IMR-90 (cell line): ENCODE data around the gene FOXB1. TPM values are rescaled to one million over a fixed set of nuclear protein-coding genes. Genes with fewer than 3 reads are reported as not detected.

ENCODE experiments used
- ATAC-seq: fragments of 200-7000 bp; cut with Tn5 transposase; 2 replicates; pipeline ENCODE4 v1.9.1; 2020; ENCODE audit warnings: low read depth, mild to moderate bottlenecking, moderate library complexity
- BruUV-seq: library from RNA; stranded (reverse); fragments of 400-500 nt; replicated peaks from 2 replicates; lab custom pipeline; 2021; lab: Mats Ljungman, UMichigan
- CTCF ChIA-PET: fragments of 300-600 bp; formaldehyde crosslinking; extraction: SDS; loops from one replicate; lab custom pipeline; 2021; ENCODE audit warnings: antibody characterized with exemption; lab: Yijun Ruan, JAX
- POLR2A ChIA-PET: fragments of 300-600 bp; sonication (Branson Sonifier 250); formaldehyde crosslinking; loops from one replicate; lab custom pipeline; 2022; ENCODE audit warnings: antibody characterized with exemption; ENCODE audit not compliant: unreplicated experiment; lab: Charles Lee
- DNase-seq: peaks from one replicate; pipeline ENCODE4 v3.0.0; 2013
- H2AFZ ChIP-seq: replicated peaks from 2 replicates; pipeline ENCODE3; 2013; ENCODE audit warnings: low read length, mild to moderate bottlenecking; ENCODE audit not compliant: poor library complexity
- H2AK5ac ChIP-seq: 2 replicates; pipeline ENCODE4 v1.6.1; 2013; ENCODE audit warnings: low read depth, low read length, inconsistent platforms
- H2AK9ac ChIP-seq: replicated peaks from 2 replicates; pipeline ENCODE3; 2013; ENCODE audit warnings: mild to moderate bottlenecking, low read depth, low read length, moderate library complexity; ENCODE audit not compliant: poor library complexity
- H2BK120ac ChIP-seq: 2 replicates; pipeline ENCODE4 v1.6.1; 2013; ENCODE audit warnings: low read depth, low read length, inconsistent platforms
- H2BK15ac ChIP-seq: 3 replicates; pipeline ENCODE4 v1.6.1; 2013; ENCODE audit warnings: low read depth, low read length, inconsistent platforms
- H2BK20ac ChIP-seq: 2 replicates; pipeline ENCODE4 v1.6.1; 2013; ENCODE audit warnings: low read depth, mild to moderate bottlenecking, inconsistent platforms, low read length, moderate library complexity
- H2BK5ac ChIP-seq: 2 replicates; pipeline ENCODE4 v1.6.1; 2013; ENCODE audit warnings: mild to moderate bottlenecking, low read depth, low read length, inconsistent platforms; ENCODE audit not compliant: poor library complexity, severe bottlenecking
- H3K14ac ChIP-seq: replicated peaks from 2 replicates; pipeline ENCODE4 v1.6.1; 2013; ENCODE audit warnings: low read depth, low read length, inconsistent platforms
- H3K18ac ChIP-seq: 2 replicates; pipeline ENCODE4 v1.6.1; 2013; ENCODE audit warnings: low read depth, low read length, control low read depth
- H3K23ac ChIP-seq: 2 replicates; pipeline ENCODE4 v1.6.1; 2013; ENCODE audit warnings: low read depth, low read length, inconsistent platforms
- H3K27ac ChIP-seq: 2 replicates; pipeline ENCODE4 v1.5.1; 2013; ENCODE audit warnings: mild to moderate bottlenecking, control low read depth, low read length; ENCODE audit not compliant: insufficient read depth
- H3K27me3 ChIP-seq: 2 replicates; pipeline ENCODE4 v1.6.1; 2013; ENCODE audit warnings: low read length; ENCODE audit not compliant: control insufficient read depth, insufficient read depth
- H3K36me3 ChIP-seq: 2 replicates; pipeline ENCODE4 v1.6.1; 2013; ENCODE audit warnings: low read length, mixed read lengths; ENCODE audit not compliant: control insufficient read depth, insufficient read depth
- H3K4ac ChIP-seq: 2 replicates; pipeline ENCODE4 v1.6.1; 2013; ENCODE audit warnings: low read depth, low read length, inconsistent platforms
- H3K4me1 ChIP-seq: 2 replicates; pipeline ENCODE4 v1.6.1; 2013; ENCODE audit warnings: low read length, mixed read lengths; ENCODE audit not compliant: control insufficient read depth, insufficient read depth
- H3K4me2 ChIP-seq: 2 replicates; pipeline ENCODE4 v1.6.1; 2013; ENCODE audit warnings: low read depth, mild to moderate bottlenecking, control low read depth, low read length, moderate library complexity
- H3K4me3 ChIP-seq: 2 replicates; pipeline ENCODE4 v1.5.1; 2013; ENCODE audit warnings: low read depth, mild to moderate bottlenecking, control low read depth, low read length, moderate library complexity; ENCODE audit not compliant: insufficient read depth
- H3K56ac ChIP-seq: 2 replicates; pipeline ENCODE4 v1.6.1; 2013; ENCODE audit warnings: low read length, inconsistent platforms; ENCODE audit not compliant: insufficient read depth; ENCODE audit errors: extremely low read depth
- H3K79me1 ChIP-seq, 2 experiments: 2 replicates each; pipeline ENCODE4 v1.6.1; 2013; ENCODE audit warnings: low read length in 2 of 2, inconsistent platforms in 1 of 2, low read depth in 1 of 2
- H3K9ac ChIP-seq: 2 replicates; pipeline ENCODE4 v1.6.1; 2013; ENCODE audit warnings: low read depth, low read length, control low read depth
- H3K9me1 ChIP-seq: 2 replicates; pipeline ENCODE4 v1.6.1; 2013; ENCODE audit warnings: low read length, inconsistent platforms; ENCODE audit not compliant: insufficient read depth
- H3K9me3 ChIP-seq: 2 replicates; pipeline ENCODE4 v1.6.1; 2013; ENCODE audit warnings: low read length; ENCODE audit not compliant: control insufficient read depth, insufficient read depth
- H4K20me1 ChIP-seq: 2 replicates; pipeline ENCODE4 v1.6.1; 2013; ENCODE audit warnings: low read length, inconsistent platforms; ENCODE audit not compliant: insufficient read depth
- H4K5ac ChIP-seq: 2 replicates; pipeline ENCODE4 v1.6.1; 2013; ENCODE audit warnings: mild to moderate bottlenecking, low read depth, low read length, control low read depth
- H4K8ac ChIP-seq, 2 experiments: 2 replicates each; pipeline ENCODE4 v1.6.1; 2013; ENCODE audit warnings: low read depth in 2 of 2, low read length in 2 of 2, control low read depth in 1 of 2, inconsistent platforms in 1 of 2
- H4K91ac ChIP-seq: 2 replicates; pipeline ENCODE4 v1.6.1; 2013; ENCODE audit warnings: low read depth, low read length, inconsistent platforms; ENCODE audit not compliant: insufficient read depth
- BHLHE40 ChIP-seq: fragments of 150-350 bp; IDR thresholded peaks from 2 replicates; pipeline ENCODE4 v1.6.1; 2016; ENCODE audit warnings: mild to moderate bottlenecking, low read depth, low read length
- CEBPB ChIP-seq: IDR thresholded peaks from 2 replicates; pipeline ENCODE4 v1.6.1; 2012; ENCODE audit warnings: low read depth, low read length, improper control_type of control experiment
- CHD1 ChIP-seq: IDR thresholded peaks from 2 replicates; pipeline ENCODE4 v1.6.1; 2012; ENCODE audit warnings: low read depth, low read length, improper control_type of control experiment
- FOS ChIP-seq: fragments of 150-350 bp; IDR thresholded peaks from 2 replicates; pipeline ENCODE4 v1.6.1; 2016; ENCODE audit warnings: low read depth, low read length
- MAFK ChIP-seq: IDR thresholded peaks from 2 replicates; pipeline ENCODE4 v1.6.1; 2012; ENCODE audit warnings: low read depth, low read length, improper control_type of control experiment
- MAZ ChIP-seq: IDR thresholded peaks from 2 replicates; pipeline ENCODE4 v1.6.1; 2012; ENCODE audit warnings: low read depth, mild to moderate bottlenecking, low read length, improper control_type of control experiment, moderate library complexity, borderline replicate concordance
- MXI1 ChIP-seq: IDR thresholded peaks from 2 replicates; pipeline ENCODE4 v1.6.1; 2012; ENCODE audit warnings: low read depth, mild to moderate bottlenecking, low read length, moderate library complexity, borderline replicate concordance
- NFE2L2 ChIP-seq: fragments of 150-350 bp; IDR thresholded peaks from 2 replicates; pipeline ENCODE4 v1.6.1; 2016; ENCODE audit warnings: low read depth, mild to moderate bottlenecking, low read length
- POLR2A ChIP-seq: IDR thresholded peaks from 2 replicates; pipeline ENCODE4 v1.6.1; 2012; ENCODE audit warnings: mild to moderate bottlenecking, low read depth, low read length
- RCOR1 ChIP-seq: IDR thresholded peaks from 2 replicates; pipeline ENCODE4 v1.6.1; 2012; ENCODE audit warnings: mild to moderate bottlenecking, low read length, improper control_type of control experiment; ENCODE audit not compliant: insufficient replicate concordance
- RFX5 ChIP-seq: IDR thresholded peaks from 2 replicates; pipeline ENCODE4 v1.8.0; 2012; ENCODE audit warnings: low read depth, mild to moderate bottlenecking, low read length, moderate library complexity
- SMC3 ChIP-seq: fragments of 150-350 bp; IDR thresholded peaks from 2 replicates; pipeline ENCODE4 v1.6.1; 2016; ENCODE audit warnings: low read depth, mild to moderate bottlenecking, antibody characterized with exemption, low read length, moderate library complexity
- WGBS, 2 experiments: methylation state at CpG; one replicate each; pipeline versions ENCODE4 v1.1.5 to v1.1.7; 2013; ENCODE audit warnings: missing lambda C conversion rate in 2 of 2; ENCODE audit not compliant: insufficient read length in 1 of 2; ENCODE audit errors: extremely low coverage in 2 of 2; 5-methylcytosine and 5-hydroxymethylcytosine counted together
- dilution Hi-C: fragments of 300-500 bp; cut with HindIII; formaldehyde crosslinking; loops from one replicate; pipeline ENCODE4 v1.14.3; 2018; ENCODE audit warnings: low sequenced_read_pairs; ENCODE audit not compliant: unreplicated experiment
- in situ Hi-C: fragments of 300-500 bp; cut with MboI; formaldehyde crosslinking; loops from 3 replicates; pipeline ENCODE4 v1.14.3; 2019; ENCODE audit warnings: low sequenced_read_pairs, inconsistent platforms, mixed read lengths
- intact Hi-C: fragments of 100-400 bp; cut with micrococcal nuclease; formaldehyde crosslinking; loops from 2 replicates; pipeline ENCODE4 v1.10.0; 2022
- polyA plus RNA-seq, 3 experiments: library from polyadenylated mRNA; depleted of rRNA; stranded (reverse); fragments of >200 nt; gene quantifications; 2 replicates each; pipeline ENCODE4 v1.2.3, GENCODE V29; 2012; ENCODE audit warnings: low replicate concordance in 1 of 3
- total RNA-seq: library from RNA; depleted of rRNA; stranded (reverse); fragments of >200 nt; gene quantifications from 2 replicates; pipeline ENCODE4 v1.2.3, GENCODE V29; 2012
- TF ChIP-seq, protein P1 (sequence below): conservative IDR thresholded peaks from 2 replicates; pipeline ENCODE4 v1.5.1; 2012; ENCODE audit warnings: mild to moderate bottlenecking, low read depth, low read length, improper control_type of control experiment
- TF ChIP-seq, protein P2 (sequence below): fragments of 150-350 bp; IDR thresholded peaks from 2 replicates; pipeline ENCODE4 v1.6.1; 2017; ENCODE audit warnings: mild to moderate bottlenecking, antibody characterized with exemption, low read length, low read depth
- TF ChIP-seq, protein P3 (sequence below): fragments of 150-350 bp; IDR thresholded peaks from 2 replicates; pipeline ENCODE4 v1.6.1; 2016; ENCODE audit warnings: low read depth, mild to moderate bottlenecking, low read length, moderate library complexity, borderline replicate concordance

Gene FOXB1
- total and polyA plus RNA-seq, 2 of the 4 experiments (the other 2 are of a cell fraction), result not detected

DNA sequence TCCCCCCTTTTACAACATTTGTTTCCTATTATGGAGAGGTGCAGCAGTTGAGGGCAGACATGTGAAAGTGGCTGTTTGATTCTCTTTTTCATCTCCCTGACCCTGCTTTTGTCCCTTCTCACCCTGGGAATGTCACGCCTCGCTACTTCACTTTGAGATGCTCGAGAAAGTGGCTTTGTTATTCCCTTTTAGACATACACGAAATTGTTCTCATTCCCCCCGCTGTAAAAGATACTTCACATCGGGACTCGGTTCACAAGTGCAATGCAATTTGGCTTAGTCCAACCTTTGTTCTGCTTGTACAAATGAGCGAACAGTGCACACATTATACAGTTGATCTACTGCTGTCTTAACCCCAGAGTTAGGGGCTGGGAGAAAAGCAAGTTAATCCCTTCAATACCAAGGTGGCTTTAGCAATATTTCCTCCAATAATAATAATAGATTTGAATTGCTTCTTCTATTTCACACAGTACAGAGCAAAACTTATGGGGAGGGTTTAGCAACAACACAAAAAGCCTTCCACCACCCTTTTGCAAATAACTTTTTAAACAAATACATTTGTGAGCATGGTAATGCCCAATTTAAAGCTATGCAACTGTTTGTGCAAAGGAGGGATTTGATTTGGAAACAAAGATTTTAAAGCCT is 5.7 kb upstream of the FOXB1 start:
- dilution Hi-C loops, result no loop called here
- CTCF ChIA-PET, result no interaction called here
- intact Hi-C loops, result no loop called here

More for the DNA sequence above, 5.7 kb upstream of the FOXB1 start:
- POLR2A ChIA-PET, result no interaction called here
- no peak for ATAC-seq
- Histone ChIP-seq H2AK9ac (no peak overlapping the region), H3K4me1 (no peaks in the 10 kb centered on the region), H3K4me3 (no peak overlapping the region), H3K4me2 (no peak overlapping the region), H2AK5ac (no peak overlapping the region), H3K9me3 (peaks cover 2% of the 10 kb centered on the region; the same call in 1 of the 2 replicates), H2BK20ac (no peak overlapping the region), H4K8ac (no peak overlapping the region), H3K36me3 (no peaks in the 10 kb centered on the region), H3K9me1 (no peaks in the 10 kb centered on the region), H3K14ac (no peak overlapping the region), H3K4ac (no peak overlapping the region), H2BK15ac (no peak overlapping the region), H2BK5ac (no peak overlapping the region), H4K91ac (no peak overlapping the region), H3K56ac (no peak overlapping the region), H4K5ac (no peak overlapping the region), H4K20me1 (no peaks in the 10 kb centered on the region), H3K27ac (no peak overlapping the region), H3K9ac (no peak overlapping the region), H3K27me3 (peaks cover 96% of the 10 kb centered on the region), H3K79me1 (no peaks in the 10 kb centered on the region), H2AFZ (no peak overlapping the region), H3K23ac (no peak overlapping the region), H3K18ac (no peak overlapping the region), H2BK120ac (no peak overlapping the region)
- BruUV-seq, result no TSS peak
- DNase-seq, result no peak
- 3% methylated on average over 5 of the region's 8 CpGs; no CpG with 5 or more reads in 1 of the 2 experiments for WGBS, 2 experiments
- TF ChIP-seq MAFK (no peak), CHD1 (no peak), SMC3 (no peak), POLR2A (no peak), RCOR1 (no peak), NFE2L2 (no peak), RFX5 (no peak), MAZ (no peak), MXI1 (no peak), BHLHE40 (no peak), CEBPB (no peak), FOS (no peak)
- TF ChIP-seq, protein P1, sequence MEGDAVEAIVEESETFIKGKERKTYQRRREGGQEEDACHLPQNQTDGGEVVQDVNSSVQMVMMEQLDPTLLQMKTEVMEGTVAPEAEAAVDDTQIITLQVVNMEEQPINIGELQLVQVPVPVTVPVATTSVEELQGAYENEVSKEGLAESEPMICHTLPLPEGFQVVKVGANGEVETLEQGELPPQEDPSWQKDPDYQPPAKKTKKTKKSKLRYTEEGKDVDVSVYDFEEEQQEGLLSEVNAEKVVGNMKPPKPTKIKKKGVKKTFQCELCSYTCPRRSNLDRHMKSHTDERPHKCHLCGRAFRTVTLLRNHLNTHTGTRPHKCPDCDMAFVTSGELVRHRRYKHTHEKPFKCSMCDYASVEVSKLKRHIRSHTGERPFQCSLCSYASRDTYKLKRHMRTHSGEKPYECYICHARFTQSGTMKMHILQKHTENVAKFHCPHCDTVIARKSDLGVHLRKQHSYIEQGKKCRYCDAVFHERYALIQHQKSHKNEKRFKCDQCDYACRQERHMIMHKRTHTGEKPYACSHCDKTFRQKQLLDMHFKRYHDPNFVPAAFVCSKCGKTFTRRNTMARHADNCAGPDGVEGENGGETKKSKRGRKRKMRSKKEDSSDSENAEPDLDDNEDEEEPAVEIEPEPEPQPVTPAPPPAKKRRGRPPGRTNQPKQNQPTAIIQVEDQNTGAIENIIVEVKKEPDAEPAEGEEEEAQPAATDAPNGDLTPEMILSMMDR, result no peak
- TF ChIP-seq, protein P2, sequence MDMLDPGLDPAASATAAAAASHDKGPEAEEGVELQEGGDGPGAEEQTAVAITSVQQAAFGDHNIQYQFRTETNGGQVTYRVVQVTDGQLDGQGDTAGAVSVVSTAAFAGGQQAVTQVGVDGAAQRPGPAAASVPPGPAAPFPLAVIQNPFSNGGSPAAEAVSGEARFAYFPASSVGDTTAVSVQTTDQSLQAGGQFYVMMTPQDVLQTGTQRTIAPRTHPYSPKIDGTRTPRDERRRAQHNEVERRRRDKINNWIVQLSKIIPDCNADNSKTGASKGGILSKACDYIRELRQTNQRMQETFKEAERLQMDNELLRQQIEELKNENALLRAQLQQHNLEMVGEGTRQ, result no peak
- TF ChIP-seq, protein P3, sequence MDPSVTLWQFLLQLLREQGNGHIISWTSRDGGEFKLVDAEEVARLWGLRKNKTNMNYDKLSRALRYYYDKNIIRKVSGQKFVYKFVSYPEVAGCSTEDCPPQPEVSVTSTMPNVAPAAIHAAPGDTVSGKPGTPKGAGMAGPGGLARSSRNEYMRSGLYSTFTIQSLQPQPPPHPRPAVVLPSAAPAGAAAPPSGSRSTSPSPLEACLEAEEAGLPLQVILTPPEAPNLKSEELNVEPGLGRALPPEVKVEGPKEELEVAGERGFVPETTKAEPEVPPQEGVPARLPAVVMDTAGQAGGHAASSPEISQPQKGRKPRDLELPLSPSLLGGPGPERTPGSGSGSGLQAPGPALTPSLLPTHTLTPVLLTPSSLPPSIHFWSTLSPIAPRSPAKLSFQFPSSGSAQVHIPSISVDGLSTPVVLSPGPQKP, result no peak
- in situ Hi-C loops, result no loop called here
